IPS-NIHi7 (cell line): ENCODE measurements around the gene C22orf15.

ENCODE experiments used
- DNase-seq: peaks from one replicate; pipeline ENCODE4 v3.0.0; 2012; ENCODE audit warnings: mixed read lengths; ENCODE audit errors: extremely low spot score

The C22orf15 gene

GRCh38 chr22:23750714-23751440 lies 11.9 kb upstream of the C22orf15 start, which contains the start of gene ZNF70:
TSS of gene ZNF70 (minus strand) at chr22:23751112. CDS start at chr22:23745140, 5,972 bp downstream.
- DNase-seq, result peak; percentile 98

GRCh38 chr22:23751441-23751996 lies 11.3 kb upstream of the C22orf15 start:
- peak; percentile 39 for DNase-seq

GRCh38 chr22:23752090-23752691 lies 10.6 kb upstream of the C22orf15 start:
- DNase-seq, result no peak

- DNase-seq, result no peak
These were observed 10.0 kb upstream of the C22orf15 start for GRCh38 chr22:23752750-23753149.

- DNase-seq, result no peak
These were observed 9.4 kb upstream of the C22orf15 start for GRCh38 chr22:23753385-23753784.

- DNase-seq, result no peak
These were observed 8.4 kb upstream of the C22orf15 start, which contains the start of gene VPREB3 for GRCh38 chr22:23754220-23754919. TSS of gene VPREB3 (minus strand) at chr22:23754425. CDS start at chr22:23754363, 62 bp downstream.

- DNase-seq, result no peak
These were observed 7.7 kb upstream of the C22orf15 start for GRCh38 chr22:23754980-23755636.

GRCh38 chr22:23755711-23756110 lies 7.1 kb upstream of the C22orf15 start:
- DNase-seq, result no peak

GRCh38 chr22:23756891-23757290 lies 5.9 kb upstream of the C22orf15 start:
- DNase-seq, result no peak

GRCh38 chr22:23759566-23759965 lies 3.2 kb upstream of the C22orf15 start:
- no peak for DNase-seq

GRCh38 chr22:23760056-23760455 lies 2.7 kb upstream of the C22orf15 start:
- no peak for DNase-seq

- peak; percentile 50 for DNase-seq
These were observed 772 bp downstream of the C22orf15 start for GRCh38 chr22:23763579-23763945.

- no peak for DNase-seq
These were observed 1.2 kb downstream of the C22orf15 start for GRCh38 chr22:23763954-23764353.

- no peak for DNase-seq
These were observed 2.4 kb downstream of the C22orf15 start for GRCh38 chr22:23764899-23765881.

GRCh38 chr22:23767303-23767672 lies 4.5 kb downstream of the C22orf15 start:
- DNase-seq, result peak; percentile 37

GRCh38 chr22:23767673-23768548 lies 5.1 kb downstream of the C22orf15 start, which contains the start of gene CHCHD10:
TSS of gene CHCHD10 (minus strand) at chr22:23767972. CDS start at chr22:23767874, 98 bp downstream.
- DNase-seq, result peak; percentile 81

GRCh38 chr22:23769321-23769965 lies 6.7 kb downstream of the C22orf15 start:
- no peak for DNase-seq

GRCh38 chr22:23772315-23772648 lies 9.5 kb downstream of the C22orf15 start:
- no peak for DNase-seq
